HG03432 (cell line): ENCODE results near the gene DARS1.
A peak's percentile ranks its signal among the peaks of the same experiment; 100 is the strongest.
"Not testable (repeated sequence)": the region's sequence is repeated elsewhere in the genome, so short reads cannot be mapped to it uniquely, and the experiment has no call there.

Experiments used
- ATAC-seq: cut with Tn5 transposase; IDR thresholded peaks from one replicate; pipeline ENCODE4 v1.9.1; 2021; ENCODE audit warnings: mild to moderate bottlenecking, moderate library complexity; ENCODE audit not compliant: unreplicated experiment

Gene DARS1

DNA sequence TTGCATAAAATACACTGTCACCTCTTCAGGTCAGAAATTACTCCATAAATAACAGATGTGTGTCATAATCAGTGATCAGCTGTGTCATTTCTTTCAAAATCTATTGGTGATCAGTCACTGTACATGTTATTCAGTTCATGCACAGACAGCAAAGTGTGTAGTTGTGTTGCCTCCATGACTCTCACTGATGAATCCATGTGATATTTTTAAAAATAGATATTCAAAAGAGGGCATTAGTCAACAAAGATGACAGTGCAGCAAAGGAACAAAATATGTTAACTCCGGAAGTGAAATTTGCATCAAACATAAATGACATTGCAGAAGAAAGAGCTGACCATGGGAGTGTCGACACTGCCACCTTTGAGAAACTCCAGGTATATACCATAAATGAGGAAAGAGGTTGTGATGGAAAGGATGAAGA is 92.0 kb downstream of the DARS1 start:
- no peak for ATAC-seq

DNA sequence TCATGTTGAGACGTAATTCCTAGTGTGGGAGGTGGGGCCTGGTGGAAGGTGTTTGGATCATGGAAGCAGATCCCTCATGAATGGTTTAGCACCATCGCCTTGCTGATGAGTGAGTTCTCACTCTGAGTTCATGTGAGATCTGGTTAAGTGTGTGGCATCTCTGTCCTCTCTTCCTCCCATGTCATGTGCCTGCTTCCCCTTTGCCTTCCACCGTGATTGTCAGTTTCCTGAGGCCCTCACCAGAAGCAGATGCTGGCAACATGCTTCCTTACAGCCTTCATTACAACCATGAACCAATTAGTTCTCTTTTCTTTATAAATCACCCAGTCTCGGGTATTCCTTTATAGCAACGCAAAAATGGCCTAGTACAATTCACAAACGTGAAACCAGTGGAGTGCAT is 94.6 kb downstream of the DARS1 start:
- no peak for ATAC-seq

DNA sequence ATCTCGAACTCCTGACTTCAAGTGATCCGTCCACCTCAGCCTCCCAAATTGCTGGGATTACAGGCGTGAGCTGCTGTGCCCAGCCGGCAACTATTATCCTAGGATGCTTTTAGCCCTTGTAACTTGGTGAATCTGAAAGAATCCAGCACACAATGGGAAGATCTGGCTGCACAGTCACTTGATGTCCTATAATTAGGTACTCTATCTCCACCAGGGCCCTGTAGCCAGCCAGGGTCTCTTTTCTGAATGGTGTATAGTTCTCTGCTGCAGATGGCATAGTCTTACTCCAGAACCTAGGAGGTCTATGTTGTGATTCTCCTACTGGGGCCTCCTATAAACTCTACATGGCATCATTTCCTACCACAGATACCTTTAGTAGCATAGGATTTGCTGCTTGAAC is 95.3 kb downstream of the DARS1 start:
- ATAC-seq: no peak

DNA sequence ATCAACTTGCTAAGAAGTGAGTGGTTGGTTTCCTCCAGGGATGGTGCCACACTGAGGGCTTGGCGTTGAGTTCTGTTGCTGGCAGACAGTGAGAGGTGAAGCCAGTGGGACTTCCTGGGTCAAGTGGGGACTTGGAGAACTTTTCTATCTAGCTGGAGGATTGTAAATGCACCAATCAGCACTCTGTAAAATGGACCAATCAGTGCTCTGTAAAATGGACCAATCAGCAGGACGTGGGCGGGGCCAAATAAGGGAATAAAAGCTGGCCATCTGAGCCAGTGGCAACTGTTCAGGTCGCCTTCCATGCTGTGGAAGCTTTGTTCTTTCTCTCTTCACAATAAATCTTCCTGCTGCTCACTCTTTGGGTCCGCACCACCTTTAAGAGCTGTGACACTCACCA is 96.8 kb downstream of the DARS1 start:
- not testable (repeated sequence) for ATAC-seq

DNA sequence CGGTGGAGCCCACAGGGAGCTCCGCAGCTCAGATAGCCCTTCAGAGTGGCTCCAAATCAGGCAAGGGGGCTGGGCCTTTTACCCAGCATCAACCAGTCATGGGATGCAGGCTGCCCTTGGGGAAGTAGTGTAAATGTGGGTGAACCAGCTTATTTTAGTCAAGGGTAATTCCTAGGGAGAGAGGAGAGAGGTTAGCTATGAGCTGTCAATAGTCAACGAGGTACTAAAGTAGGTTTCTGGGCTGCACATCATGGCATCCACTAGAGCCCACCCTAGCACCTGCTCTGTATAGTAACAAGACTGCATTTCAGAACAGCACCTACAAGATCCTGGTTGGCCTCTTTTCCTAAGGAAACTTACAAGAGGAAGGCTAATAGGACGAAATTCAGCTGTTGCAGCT is 99.7 kb downstream of the DARS1 start:
- ATAC-seq: no peak

DNA sequence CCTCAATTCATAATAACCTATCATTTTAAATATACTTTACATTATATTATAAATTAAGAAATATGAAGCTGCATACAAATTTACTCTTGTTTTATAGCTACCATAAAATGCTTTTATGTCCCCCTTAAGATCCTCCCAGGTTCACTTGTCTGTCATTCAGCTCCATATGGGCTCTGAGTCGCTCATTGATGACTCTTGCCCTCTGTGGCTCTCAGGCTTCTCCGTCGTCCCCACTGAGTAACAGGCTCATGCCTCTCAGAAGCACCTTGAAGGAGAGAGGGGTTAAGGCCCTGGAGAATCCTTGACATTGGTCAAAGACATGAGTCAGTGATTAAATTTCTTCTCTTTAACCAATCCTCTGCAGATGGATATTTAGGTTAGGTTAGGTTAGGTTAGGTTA is 103.0 kb downstream of the DARS1 start:
- no peak for ATAC-seq

DNA sequence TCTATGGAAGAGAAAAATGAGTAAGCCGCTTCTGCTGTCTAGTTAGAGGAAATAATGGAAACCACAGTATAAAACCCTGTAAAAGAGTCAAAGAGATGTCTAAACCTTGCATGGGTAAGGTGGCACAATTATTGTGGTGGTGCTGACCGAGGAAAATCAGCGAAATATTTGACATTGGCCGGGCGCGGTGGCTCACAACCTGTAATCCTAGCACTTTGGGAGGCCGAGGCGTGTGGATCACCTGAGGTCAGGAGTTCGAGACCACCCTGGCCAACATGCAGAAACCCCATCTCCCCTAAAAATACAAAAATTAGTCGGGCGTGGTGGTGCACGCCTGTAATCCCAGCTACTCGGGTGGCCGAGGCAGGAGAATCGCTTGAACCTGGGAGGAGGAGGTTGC is 108.7 kb downstream of the DARS1 start:
- not testable (repeated sequence) for ATAC-seq

DNA sequence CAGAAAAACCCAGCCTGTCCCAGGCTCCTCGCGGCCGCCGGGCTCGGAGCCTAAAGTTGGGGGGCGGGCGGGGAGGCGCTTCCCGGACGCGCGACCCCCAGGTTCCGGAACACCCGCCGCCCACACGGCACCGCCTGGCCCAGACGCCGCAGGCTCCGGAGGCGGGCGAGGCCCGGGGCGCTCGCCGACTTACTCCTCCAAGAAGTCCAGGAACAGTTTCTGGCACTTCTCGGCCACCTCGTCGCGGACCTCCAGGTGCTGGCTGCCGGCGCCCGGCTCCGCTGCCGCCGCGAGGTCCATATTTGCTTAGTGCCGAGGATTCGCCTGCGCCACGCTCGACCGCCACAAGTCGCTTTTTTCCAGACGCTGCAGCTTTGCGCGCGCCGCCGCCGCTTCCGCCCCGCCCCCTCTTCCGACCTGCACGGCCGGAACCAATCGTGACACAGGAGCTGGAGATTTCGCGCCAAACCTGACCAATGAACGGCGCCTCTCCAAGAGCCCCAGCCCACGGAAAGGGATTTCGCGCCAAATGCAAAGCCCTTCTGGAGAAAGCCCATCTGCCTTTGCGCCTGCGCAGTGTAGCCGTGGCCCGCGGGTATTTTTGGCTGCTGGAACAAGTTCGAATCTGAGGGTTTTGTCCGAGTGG is 109.2 kb downstream of the DARS1 start, which contains the start of gene MCM6:
MCM6 (minus strand) TSS at position 378 of the 646 bp plus-strand sequence; CDS start at position 300, 78 bp downstream.
- ATAC-seq: peak; percentile 95

DNA sequence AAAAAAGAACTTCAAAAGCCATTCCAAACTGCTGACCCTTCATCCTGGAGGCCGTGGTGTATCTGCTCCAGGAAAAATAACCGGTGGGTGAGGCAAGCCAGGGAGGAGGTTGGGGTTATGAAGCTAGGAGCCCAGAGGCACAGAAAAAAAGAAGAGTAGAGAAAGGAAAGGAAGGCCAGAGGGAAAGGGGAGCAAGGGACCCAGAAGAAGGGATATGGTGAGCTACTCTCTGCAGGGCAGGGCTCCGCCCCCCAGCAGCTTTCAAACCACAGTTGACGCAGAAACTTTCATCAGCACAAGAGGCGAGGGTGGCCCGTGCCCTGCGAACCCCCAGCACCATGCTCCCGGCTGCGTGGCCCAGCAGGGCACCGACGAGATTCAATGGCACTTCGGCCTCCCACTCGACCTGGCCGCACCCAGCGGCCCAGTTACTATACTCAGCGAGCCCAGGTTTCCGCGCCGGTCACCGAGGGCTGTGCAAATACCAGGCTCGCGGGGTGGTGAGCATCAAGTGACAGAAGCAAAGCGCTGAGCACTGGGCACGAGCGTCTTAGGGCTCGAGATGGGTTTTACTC is 109.8 kb downstream of the DARS1 start:
- ATAC-seq: peak; percentile 69

DNA sequence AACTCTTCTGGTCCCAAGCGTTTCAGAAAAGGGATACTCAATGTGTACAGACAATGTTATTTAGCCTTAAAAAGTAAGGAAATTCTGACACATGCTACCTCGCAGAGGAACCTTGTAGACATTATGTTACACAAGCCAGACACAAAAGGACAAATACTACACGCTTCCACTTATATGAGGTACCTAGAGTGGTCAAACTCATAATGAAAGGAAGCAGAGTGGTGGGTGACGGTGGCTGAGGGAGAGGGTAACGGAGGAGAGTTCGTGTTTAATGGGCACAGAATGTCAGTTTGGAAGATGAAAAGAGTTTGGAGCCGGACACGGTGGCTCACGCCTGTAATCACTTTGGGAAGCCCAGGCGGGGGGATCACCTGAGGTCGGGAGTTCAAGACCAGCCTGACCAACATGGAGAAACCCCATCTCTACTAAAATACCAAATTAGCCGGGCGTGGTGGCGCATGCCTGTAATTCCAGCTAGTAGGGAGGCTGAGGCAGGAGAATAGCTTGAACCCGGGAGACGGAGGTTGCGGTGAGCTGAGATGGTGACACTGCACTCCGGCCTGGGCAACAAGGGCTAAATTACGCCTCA is 110.6 kb downstream of the DARS1 start:
- ATAC-seq: no peak

DNA sequence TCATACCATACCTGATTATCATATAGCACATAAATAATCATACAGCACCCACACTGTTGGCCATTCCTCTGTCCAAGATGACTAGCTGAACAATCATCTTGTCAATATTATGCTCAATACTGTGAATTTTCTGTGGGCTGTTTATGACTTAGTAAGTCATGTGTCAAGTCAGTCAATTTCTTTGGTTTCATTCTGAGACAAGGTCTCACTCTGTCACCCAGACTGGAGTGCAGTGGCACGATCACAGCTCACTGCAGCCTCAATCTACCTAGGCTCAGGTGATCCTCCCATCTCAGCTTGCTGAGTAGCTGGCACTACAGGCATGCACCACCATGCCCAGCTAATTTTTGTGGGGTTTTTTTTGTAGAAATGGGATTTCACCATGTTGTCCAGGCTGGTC is 114.9 kb downstream of the DARS1 start:
- ATAC-seq: peak; percentile 50

DNA sequence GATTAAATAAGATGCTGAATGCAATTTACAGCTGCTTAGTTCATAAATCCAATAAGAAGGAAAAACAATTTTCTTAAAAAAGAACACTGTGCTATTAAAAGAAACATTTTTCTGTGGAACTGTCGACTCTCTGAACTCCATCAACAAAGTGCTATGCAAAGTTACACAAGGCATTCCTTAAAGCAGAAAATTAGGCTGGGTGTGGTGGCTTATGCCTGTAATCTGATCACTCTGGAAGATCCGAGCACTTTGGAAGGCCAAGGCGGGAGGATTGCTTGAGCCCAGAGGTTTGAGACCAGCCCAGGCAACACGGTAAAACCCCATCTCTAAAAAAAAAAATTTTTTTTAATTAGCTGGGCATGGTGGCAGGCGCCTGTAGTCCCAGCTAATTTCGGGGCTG is 122.2 kb downstream of the DARS1 start:
- no peak for ATAC-seq

DNA sequence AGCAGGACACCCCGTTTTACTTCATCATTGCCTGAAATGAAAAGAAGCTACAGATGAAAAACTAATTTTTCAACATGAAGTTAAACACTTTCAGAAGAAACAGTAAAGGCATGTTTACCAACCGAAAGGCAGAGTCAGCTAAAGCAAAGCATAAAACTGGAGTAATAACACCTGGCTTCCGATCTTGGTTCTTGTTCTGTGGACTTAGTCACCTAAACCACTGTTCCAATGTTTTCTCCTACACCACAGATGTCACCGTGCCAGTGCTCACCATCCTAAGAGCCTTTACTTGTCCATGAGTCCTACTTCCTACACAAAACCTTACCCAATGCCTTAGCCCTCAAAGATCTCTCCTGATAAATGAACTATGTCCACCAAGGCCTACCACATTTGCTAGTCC is 122.7 kb downstream of the DARS1 start:
- no peak for ATAC-seq
